ENCODE data around the gene LRBA.
"Not testable (repeated sequence)": the region's sequence is repeated elsewhere in the genome, so short reads cannot be mapped to it uniquely, and the experiment has no call there.

LRBA gene

DNA sequence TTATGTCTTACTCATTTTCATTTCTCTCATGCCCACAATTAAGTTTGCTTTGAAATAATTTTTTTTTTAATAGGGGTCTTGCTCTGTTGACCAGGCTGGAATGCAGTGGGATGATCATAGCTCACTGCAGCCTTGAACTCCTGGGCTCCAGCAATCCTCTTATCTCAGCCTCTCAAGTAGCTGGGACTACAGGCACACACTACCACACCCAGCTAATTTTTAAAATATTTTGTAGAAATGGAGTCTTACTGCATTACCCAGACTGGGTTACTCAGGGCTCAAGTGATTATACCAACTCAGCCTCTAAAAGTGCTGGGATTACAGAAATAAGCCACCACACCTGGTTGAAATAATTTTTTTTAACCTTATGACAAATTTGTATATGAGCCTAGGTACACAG lies 452.3 kb downstream of the LRBA start:
- DNase-seq (ENCODE audit: low spot score), result no peak

DNA sequence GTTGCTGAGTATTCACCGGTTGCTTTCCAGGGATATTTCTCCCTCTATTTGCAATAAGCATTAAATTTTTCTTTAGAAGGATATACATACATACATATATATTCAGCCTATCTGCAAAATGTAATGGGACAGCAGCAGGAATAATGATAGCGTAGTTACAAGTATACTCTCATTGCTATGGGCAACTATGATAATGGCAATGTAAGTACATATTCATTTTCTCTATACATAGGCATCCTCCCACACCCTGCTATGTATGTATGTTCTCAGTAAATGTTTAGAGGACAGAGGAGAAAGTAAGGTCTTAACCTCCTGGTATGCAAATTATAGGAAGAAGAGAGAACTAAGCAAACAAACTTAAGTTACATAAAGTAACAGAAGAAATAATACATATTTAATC lies 452.8 kb downstream of the LRBA start:
- no peak for DNase-seq (ENCODE audit: low spot score)

DNA sequence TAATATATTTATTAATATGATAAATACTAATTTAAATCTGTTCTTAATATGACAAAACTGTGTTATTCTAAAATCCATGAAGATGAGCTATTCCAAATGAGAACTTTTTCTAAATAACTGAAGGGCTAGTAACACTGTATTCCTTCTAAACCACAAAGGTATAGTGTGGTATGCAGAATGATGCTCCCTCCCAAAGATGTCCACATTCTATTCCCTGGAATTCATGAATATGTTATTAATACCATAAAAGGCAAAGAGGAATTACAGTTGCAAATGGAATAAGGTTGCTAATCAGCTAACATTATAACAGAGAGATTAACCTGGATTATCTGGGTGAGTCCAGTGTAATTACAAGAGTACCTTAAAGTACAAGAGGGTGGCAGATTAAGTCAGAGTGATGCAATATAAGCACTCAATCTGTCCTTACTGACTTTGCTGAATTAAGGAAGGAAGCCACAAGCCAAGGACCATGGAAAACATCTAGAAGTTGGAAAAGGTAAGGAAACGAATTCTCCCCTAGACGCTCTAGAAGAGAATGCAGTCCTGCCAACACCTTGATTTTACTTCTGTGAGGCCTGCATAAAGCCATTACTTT lies 453.8 kb downstream of the LRBA start:
- DNase-seq (ENCODE audit: low spot score), result no peak

DNA sequence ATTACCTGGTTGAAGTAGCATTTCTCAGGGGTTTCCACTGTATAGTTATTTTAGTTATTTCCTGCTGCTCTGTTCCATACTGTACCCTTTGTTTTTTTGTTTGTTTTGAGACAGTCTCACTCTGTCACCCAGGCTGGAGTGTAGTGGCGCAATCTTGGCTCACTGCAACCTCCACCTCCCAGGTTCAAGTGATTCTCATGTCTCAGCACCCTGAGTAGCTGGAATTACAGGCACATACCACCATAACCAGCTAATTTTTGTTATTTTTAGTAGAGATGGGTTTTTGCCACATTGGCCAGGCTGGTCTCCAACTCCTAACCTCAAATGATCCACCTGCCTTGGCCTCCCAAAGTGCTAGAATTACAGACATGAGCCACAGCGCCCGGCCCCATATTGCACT lies 457.3 kb downstream of the LRBA start:
- DNase-seq (ENCODE audit: low spot score), result not testable (repeated sequence)

DNA sequence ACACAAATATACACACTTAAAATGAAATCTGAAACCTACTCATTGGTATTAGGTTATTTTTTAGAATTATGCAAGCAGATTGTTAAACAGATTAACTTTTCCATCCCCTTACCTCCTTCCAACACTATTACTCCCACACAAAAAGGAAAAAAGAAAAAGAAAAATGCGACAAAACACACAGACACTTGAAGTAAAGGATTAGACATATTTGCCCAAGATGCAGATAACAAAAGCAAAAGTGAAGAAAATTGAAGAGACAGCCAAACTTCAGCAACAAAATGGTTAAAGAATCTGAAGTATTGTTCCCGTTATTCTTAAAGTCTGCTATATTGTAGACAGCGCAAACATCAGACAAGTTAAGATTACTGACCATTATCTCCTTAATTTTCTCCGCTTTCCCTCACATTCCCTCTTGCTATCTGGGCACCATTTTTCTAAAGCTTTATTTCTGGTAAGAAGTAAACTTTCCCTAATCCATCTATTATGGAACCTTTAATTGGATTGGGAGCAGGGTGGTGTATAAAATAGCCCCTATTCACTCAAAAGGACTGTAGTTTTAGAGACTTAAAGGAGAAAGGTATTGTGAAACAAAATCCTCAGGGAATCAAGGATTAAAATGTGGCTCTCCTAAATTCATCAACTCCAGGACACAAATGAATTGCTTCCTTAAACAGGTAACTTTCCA lies 467.8 kb downstream of the LRBA start:
- DNase-seq (ENCODE audit: low spot score), result no peak

DNA sequence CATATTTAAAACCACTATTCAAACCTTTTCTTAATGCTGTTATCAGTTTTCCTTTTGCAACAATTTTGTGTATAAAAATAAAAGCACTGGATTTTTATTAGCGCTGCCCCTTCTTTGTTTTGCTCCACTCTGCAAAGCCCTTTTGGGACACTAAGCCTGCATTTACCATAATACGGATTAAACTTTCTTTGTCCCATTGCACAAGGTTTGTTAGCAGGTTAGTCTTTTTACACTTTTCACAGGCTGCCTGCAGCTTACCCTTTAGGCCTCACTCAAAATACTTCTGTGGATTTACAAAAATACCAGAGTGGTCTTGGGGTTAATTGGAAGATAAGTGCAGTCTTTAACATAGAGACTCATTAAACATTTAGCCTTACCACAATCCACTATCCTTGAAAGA lies 468.8 kb downstream of the LRBA start:
- DNase-seq (ENCODE audit: low spot score), result no peak

DNA sequence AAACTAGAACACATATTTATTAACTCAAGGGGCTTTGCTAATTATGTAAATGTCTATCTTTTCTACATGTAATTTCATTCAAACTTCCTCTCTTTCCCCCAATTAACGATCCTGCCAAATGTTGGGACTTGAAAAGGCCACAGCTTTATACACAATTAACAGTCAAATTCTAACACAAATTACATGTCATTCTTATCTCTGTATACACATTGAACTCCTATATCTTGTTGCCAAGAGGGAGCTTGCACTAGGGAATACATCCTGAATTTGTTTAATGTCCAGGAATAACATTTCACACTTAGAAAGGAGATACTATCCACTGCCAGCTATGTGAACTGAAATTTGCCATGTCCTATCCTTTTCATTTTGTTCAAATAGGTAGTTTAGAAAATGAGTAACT lies 472.0 kb downstream of the LRBA start:
- DNase-seq (ENCODE audit: low spot score), result no peak

DNA sequence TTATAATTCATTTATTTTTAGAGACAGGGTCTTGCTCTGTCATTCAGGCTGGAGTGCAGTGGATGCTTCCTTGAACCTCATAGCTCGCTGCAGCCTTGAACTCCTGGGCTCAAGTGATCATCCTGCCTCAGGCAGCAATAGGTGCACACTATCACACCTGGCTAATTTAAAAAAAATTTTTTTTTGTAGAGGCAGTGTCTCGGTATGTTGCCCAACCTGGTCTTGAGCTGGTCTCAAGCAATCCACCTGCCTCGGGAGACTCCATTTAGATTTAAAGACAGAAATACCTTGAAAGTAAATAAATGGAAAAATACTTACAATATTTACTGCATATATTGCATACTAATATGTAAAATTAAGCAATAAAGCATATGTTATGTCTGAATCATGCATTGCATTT lies 473.4 kb downstream of the LRBA start:
- DNase-seq (ENCODE audit: low spot score), result no peak

DNA sequence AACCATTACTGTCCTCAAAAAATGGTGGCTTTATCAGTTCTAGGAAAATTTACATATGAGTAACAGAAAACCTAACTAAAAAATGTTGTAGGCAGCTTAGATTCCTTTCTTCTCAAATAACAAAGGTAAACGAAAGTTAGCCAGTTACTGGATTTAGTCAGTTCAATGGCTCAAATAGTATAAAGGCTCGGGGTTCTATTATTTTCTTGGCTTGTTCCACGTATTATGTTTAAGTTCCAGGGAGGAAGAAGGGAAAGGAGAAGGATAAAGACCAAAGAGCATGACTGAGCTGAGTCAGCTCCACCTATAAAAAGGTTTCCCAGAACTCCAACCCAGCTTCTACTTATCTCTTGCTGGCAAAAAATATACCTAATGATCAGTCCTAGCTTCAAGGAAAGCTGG lies 474.1 kb downstream of the LRBA start:
- DNase-seq (ENCODE audit: low spot score), result no peak

DNA sequence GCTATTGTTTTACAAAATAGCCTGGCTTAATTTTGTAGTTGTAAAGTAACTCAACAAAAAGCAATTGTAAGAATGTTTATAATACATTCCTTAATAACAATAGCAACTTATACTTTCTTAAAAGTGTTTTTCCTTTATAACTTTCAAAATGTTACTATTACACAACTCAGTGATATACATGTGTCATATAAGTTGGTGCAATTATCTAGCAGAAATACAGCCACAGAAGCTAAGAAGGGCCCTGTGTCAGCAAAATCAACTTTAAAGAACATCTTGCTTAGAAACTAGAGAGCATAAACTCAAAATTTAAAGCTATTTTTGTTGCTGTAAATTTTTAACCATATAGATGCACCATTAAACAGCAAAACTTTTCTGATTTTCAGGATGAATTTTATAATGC lies 474.5 kb downstream of the LRBA start:
- no peak for DNase-seq (ENCODE audit: low spot score)

DNA sequence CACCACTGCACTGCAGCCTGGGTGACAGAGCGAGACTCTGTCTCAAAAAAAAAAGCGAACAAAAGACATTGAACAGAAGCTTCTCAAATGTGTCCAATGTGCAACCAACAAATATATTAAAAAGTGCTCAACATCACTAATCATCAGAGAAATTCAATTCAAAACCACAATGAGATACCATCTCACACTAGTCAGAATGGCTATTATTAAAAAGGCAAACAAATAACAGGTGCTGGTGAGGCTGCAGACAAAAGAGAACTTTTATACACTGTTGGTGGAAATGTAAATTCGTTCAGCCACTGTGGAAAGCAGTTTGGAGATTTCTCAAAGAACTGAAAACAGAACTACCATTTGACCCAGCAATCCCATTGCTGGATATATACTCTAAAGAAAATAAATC lies 477.2 kb downstream of the LRBA start:
- not testable (repeated sequence) for DNase-seq (ENCODE audit: low spot score)

DNA sequence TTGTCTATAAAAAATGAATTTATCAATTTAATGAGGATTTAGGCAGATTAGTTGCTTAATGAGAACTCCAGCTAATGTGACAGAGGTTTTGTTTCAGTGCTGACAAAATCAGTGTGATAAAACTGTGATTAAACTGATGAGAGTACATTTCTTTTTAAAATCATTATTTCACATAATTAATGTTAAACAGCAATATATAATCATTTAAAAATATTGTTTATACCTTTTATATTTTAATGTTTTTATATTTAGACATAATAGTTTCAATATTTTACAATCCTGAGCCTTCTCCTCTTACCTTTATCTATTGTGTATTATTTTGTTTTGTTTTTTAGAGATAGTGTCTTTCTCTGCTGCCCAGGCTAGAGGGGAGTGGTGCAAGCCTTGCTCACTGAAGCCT lies 480.3 kb downstream of the LRBA start:
- no peak for DNase-seq (ENCODE audit: low spot score)

DNA sequence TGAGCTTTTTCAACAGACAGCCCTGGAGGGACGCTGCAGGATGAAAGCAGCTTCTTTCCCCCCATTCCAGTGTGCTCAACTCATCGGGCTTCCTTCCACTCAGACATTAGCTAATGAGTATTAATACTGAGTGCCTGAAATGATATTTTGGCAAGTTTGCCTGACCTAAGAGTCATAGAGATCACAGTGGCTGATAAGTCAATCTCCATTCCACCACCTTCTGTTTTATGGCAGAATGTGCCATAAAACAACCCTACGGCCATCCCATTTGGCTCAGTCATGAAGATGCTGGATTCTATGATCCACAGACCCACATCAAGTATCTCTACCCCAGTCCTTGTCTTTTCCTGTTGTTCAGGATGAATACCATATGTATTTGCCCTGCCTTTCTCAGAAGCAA lies 481.4 kb downstream of the LRBA start:
- no peak for DNase-seq (ENCODE audit: low spot score)

DNA sequence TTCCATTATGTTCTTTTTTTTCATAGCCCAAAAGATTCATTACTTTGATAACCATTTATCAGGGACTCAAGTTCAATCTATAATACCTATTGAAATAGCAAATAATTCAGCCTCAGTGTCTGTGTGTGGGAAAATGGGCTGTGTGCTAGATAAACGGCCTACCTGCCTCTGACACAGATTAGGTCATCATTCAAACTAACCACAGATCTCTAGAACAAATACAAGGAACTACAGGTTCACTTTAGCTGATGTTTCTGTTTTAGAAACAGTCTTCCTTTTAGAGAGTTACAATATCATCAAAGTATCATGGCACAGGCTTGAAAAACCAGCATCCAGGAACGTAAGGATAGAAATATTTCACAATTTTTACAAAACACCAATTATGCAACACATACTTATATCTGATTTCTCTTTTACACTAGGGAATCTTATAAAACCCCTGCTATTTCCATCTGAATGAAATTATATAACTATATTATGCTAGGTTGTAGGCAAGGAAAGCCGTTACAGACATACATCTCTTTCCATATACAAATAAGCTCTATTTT lies 489.7 kb downstream of the LRBA start:
- DNase-seq (ENCODE audit: low spot score), result no peak

DNA sequence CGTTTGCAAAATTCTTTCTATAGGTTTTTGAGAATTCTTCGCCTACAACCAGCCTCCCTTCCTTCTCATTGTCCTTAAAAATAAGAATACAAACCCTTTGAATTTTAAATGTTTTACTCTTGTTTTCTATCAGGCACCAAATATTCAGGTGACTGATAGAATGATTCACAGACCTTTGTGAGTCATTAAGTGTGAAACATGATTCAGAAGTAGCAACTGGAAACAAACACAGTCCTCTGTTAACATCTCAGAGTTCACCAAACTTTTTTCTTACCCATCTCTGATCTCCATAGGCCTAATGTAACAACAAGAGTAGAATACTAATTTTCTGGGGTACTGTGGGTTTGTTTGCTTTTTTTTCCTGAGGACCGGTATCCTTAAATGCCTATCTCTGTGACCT lies 496.5 kb downstream of the LRBA start:
- DNase-seq (ENCODE audit: low spot score), result no peak

DNA sequence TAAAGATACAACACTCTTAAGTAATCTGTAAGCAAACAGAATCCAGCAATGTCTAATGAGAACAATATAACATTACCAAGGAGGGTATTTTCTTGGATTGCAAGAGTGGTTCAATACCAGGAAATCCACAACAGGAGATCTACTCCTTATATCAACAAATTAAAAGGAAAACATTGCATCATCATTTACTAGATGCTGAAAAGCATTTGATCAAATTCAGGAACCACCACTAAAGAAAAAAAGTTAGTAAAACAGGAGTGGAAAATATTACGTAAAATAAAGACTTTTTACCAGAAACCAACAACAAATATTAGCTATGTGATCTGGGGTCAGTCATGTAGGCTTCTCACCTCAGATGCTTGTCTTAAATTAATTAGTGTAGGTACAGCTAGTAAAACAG lies 499.9 kb downstream of the LRBA start:
- no peak for DNase-seq (ENCODE audit: low spot score)

DNA sequence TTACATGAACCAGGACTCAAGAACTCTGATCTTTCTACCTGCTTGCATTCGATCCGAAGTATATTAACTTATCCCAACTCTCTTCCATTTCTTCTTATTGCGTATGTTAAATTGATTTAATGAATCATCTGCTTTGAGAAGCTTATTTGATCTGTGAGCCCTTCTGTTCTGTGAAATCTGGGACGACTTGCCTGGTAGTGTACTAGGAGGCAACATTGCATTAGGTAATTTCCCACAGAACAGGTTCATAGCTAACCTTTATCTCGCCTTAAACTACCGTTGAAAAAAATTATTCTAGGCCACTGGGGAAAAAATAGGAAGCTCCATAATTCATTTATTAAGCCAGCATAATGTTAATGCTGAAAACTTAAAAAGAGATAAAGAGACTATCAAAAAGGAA lies 500.4 kb downstream of the LRBA start:
- no peak for DNase-seq (ENCODE audit: low spot score)

DNA sequence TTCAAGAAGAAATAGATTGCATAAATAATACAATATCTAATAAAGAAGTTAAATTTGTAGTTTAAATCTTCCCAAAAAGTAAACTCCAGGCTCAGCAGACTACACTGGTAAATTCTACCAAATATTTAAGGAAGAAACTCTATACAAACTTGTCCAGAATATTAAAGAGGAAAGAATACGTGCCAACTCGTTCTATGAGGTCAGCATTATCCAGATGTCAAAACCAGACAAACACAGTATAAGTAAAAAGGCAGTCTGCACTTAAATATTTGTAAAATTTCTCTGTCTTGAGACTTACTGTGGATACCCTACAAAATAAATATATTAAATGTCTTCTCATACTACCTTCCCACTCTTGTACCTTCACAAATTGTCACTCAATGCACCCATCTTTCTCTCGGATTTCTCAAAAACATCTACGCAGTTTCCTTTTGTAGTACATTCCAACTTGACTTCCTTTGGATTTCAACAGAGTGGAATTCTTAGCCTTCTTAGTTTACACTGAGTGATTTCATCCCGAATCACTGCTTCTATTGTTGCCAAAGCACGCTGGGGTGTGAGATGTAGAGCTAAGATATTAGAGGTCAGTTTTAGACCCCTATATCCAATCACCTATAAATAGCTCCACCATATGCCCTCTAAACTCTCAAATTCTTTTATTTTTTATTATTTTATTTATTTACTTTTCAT lies 504.8 kb downstream of the LRBA start:
- no peak for DNase-seq (ENCODE audit: low spot score)

DNA sequence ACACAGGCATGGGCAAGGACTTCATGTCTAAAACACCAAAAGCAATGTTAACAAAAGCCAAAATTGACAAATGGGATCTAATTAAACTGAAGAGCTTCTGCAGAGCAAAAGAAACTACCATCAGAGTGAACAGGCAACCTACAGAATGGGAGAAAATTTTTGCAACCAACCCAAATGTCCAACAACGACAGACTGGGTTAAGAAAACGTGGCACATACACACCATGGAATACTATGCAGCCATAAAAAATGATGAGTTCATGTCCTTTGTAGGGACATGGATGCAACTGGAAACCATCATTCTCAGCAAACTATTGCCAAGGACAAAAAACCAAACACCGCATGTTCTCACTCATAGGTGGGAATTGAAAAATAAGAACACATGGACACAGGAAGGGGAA lies 507.4 kb downstream of the LRBA start:
- DNase-seq (ENCODE audit: low spot score), result not testable (repeated sequence)

DNA sequence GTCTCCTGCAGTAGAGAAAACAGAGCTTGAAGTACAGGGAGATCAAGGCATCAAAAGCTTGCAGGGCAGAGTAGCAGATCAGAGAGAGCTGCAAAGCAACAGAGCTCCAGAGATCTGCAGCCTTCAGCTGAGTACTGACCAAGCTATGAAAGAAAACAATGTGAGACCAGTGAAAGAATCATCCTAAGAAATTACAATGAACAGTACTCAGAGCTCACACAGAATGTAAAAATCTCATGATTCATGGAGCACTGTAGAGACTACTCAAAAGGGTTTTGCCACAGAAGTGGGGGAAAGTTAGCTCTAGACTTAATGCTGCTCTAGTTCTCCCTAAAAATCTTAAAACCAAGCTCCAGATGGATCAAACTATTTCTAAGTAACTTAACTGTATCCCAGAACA lies 513.1 kb downstream of the LRBA start:
- DNase-seq (ENCODE audit: low spot score), result no peak

DNA sequence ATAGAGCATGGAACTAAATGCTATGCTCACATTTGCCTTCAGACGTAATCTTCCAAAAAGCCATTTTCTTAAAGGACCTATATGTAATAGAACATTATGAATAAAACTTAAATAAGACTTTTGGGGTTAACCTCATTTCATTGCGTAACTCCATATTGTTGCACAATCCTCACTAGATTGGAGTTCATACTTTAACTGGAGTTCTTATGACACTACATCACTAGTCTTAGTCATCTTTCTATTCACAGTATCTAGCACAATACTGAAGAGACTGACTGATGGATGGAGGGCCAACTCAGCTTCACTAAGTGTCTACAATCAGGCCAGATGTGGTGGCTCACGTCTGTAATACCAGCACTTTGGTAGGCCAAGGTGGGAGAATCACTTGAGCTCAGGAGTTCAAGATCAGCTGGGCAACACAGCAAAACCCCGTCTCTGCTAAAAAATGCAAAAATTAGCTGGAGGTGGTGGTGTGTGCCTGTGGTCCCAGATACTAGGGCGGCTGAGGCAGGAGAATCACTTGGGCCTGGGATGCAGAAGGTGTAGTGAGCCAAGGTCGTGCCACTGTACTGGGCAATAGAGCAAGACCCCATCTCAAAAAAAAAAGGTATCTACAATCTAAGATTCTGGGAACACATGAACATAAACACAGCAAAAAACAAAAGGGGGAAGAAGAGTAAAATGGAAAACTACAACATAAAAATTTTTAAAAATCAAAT lies 513.9 kb downstream of the LRBA start:
- DNase-seq (ENCODE audit: low spot score), result no peak

DNA sequence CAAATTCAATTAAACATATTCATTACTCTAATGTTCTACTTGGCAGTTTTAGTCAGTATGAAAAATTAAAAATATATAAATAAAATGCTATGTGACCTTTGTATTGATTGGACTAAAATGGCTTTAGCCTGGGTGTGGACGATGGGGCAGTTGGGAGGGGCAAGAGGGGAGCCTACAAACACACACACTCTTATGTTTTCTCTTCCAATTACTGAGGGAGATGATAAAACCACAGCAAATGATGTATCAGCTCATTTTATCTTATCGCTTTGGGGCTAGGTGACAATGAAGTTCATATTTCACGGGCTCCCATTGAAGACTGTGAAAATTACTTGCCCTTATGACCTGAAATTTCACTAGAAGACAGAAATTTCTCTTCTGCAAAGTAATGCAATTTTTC lies 517.5 kb downstream of the LRBA start:
- DNase-seq (ENCODE audit: low spot score), result no peak

DNA sequence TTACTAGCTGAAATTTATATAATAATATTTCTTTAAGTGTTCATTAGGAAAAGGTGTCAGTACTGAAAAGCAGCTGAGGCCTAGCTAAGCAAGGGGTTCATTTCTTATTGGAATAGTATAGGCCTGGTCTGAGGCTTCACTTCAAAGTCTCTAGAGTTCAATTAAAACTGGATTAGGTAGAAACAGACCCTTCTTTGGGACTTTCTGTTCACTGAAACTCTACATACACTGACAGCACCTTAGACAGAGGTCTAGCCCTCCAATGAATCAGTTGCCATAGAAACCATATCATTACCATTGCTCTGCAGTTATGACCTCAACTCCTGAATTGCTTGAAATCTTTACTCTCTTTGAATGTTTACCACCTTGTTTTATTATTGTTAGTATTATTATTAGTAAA lies 519.5 kb downstream of the LRBA start:
- DNase-seq (ENCODE audit: low spot score), result no peak

Data from CD4-positive, alpha-beta T cell treated with Interleukin-6 at 100 ng/mL for 8 hours (primary cell).